GM21528 (cell line): ENCODE measurements around the gene DCLRE1B.
A peak's percentile ranks its signal among the peaks of the same experiment; 100 is the strongest.

Experiments used
- ATAC-seq: cut with Tn5 transposase; IDR thresholded peaks from one replicate; pipeline ENCODE4 v1.9.1; 2021; ENCODE audit warnings: mild to moderate bottlenecking, moderate library complexity; ENCODE audit not compliant: unreplicated experiment, low FRiP score

The DCLRE1B gene

GRCh38 chr1:113886417-113887401 is 18.4 kb upstream of the DCLRE1B start:
- no peak for ATAC-seq

GRCh38 chr1:113887402-113888175 is 17.5 kb upstream of the DCLRE1B start, which contains the start of gene BCL2L15:
BCL2L15 (minus strand) TSS chr1:113887581; CDS start chr1:113887375, 206 bp downstream.
- ATAC-seq, result no peak

- no peak for ATAC-seq
These were observed 14.3 kb upstream of the DCLRE1B start for GRCh38 chr1:113890816-113891215.

GRCh38 chr1:113891631-113892220 is 13.4 kb upstream of the DCLRE1B start:
- no peak for ATAC-seq

- no peak for ATAC-seq
These were observed 11.9 kb upstream of the DCLRE1B start for GRCh38 chr1:113893267-113893666.

GRCh38 chr1:113895098-113895497 is 10.0 kb upstream of the DCLRE1B start:
- ATAC-seq, result no peak

GRCh38 chr1:113895961-113896360 is 9.2 kb upstream of the DCLRE1B start:
- ATAC-seq, result no peak

- no peak for ATAC-seq
These were observed 6.8 kb upstream of the DCLRE1B start for GRCh38 chr1:113898241-113898814.

GRCh38 chr1:113899111-113899510 is 6.0 kb upstream of the DCLRE1B start:
- ATAC-seq, result no peak

GRCh38 chr1:113901191-113901590 is 3.9 kb upstream of the DCLRE1B start:
- ATAC-seq, result no peak

GRCh38 chr1:113903501-113904292 is 1.4 kb upstream of the DCLRE1B start:
- ATAC-seq, result no peak

- peak; percentile 41 for ATAC-seq
These were observed 843 bp upstream of the DCLRE1B start for GRCh38 chr1:113904293-113904673.

- ATAC-seq, result peak; percentile 5
These were observed 322 bp downstream of the DCLRE1B start for GRCh38 chr1:113905435-113905861.

GRCh38 chr1:113912594-113913311 is 7.6 kb downstream of the DCLRE1B start:
- no peak for ATAC-seq

- no peak for ATAC-seq
These were observed 8.2 kb downstream of the DCLRE1B start for GRCh38 chr1:113913312-113913668.

GRCh38 chr1:113913887-113914664 is 8.9 kb downstream of the DCLRE1B start:
- no peak for ATAC-seq

GRCh38 chr1:113916974-113917373 is 11.8 kb downstream of the DCLRE1B start:
- no peak for ATAC-seq

GRCh38 chr1:113917400-113918082 is 12.4 kb downstream of the DCLRE1B start:
- ATAC-seq, result no peak
